Measurements from ENCODE around the gene CREBBP.
"Not testable (repeated sequence)": the region's sequence is repeated elsewhere in the genome, so short reads cannot be mapped to it uniquely, and the experiment has no call there.

- TF ChIP-seq CTCF, POLR2A, POLR2AphosphoS5 (IDR thresholded peaks at IDR 0.05): not testable (repeated sequence)
Observed at GRCh38 chr16:3927147-3927546, 46.6 kb upstream of the CREBBP start.
